ENCODE results near the gene ZNF394.

Gene ZNF394

GRCh38 chr7:99453105-99453504, 47.0 kb downstream of the ZNF394 start:
- in situ Hi-C loops (cut with MboI; ENCODE audit: low sequenced_read_pairs) = no loop called here

- in situ Hi-C loops (cut with MboI; ENCODE audit: low sequenced_read_pairs) = no loop called here
These were observed 47.5 kb downstream of the ZNF394 start for GRCh38 chr7:99452541-99452940.

GRCh38 chr7:99451936-99452335, 48.1 kb downstream of the ZNF394 start:
- in situ Hi-C loops (cut with MboI; ENCODE audit: low sequenced_read_pairs) = no loop called here

- in situ Hi-C loops (cut with MboI; ENCODE audit: low sequenced_read_pairs) = no loop called here
These were observed 50.8 kb downstream of the ZNF394 start for GRCh38 chr7:99449326-99449725.

- in situ Hi-C loops (cut with MboI; ENCODE audit: low sequenced_read_pairs) = no loop called here
These were observed 51.2 kb downstream of the ZNF394 start for GRCh38 chr7:99448855-99449254.

- in situ Hi-C loops (cut with MboI; ENCODE audit: low sequenced_read_pairs) = no loop called here
These were observed 52.1 kb downstream of the ZNF394 start for GRCh38 chr7:99447943-99448342.

GRCh38 chr7:99446096-99446495, 54.0 kb downstream of the ZNF394 start:
- in situ Hi-C loops (cut with MboI; ENCODE audit: low sequenced_read_pairs) = no loop called here

Measured in hTERT RPE-1 (cell line).